ENCODE data around the gene PKP2. TPM values are rescaled to one million over a fixed set of nuclear protein-coding genes. Genes with fewer than 3 reads are reported as not detected.

Gene PKP2
- total and polyA plus RNA-seq, 2 of the 8 experiments (the other 6 are each of a cell fraction or from before 2014, with no cell fraction given), result 9.6 to 44.8 TPM

GRCh38 chr12:32794281-32794680 lies 102.3 kb downstream of the PKP2 start:
- Histone ChIP-seq H4K5ac (ENCODE audit: insufficient read length, low read depth, low read length) (no peak overlapping the region), H3K4ac (replicated peaks; ENCODE audit: insufficient read length, low read depth, low read length) (no peak overlapping the region), H3K79me2 (ENCODE audit: control insufficient read depth in 1 of 2, insufficient read depth in 2 of 2, low read length in 2 of 2) (no peaks in the 10 kb centered on the region), H3K36me3 (ENCODE audit: control insufficient read depth in 2 of 4, insufficient read depth in 4 of 4, low read length in 3 of 4) (peaks cover 0 to 18% (median 4%) of the 10 kb centered on the region in 4 experiments; a peak in 5 of 8 replicates), H3K4me1 (replicated peaks in 1 of 4; ENCODE audit: control insufficient read depth in 3 of 4, insufficient read depth in 4 of 4, low read length in 3 of 4) (no peaks in the 10 kb centered on the region), H3K4me3 (ENCODE audit: extremely low read depth in 1 of 4, insufficient read depth in 2 of 4, low read depth in 3 of 4, low read length in 4 of 4) (no peak overlapping the region), H3K23ac (ENCODE audit: insufficient read length) (no peak overlapping the region), H2BK15ac (ENCODE audit: low read length) (no peak overlapping the region), H3K14ac (ENCODE audit: insufficient read length) (no peak overlapping the region), H3K4me2 (ENCODE audit: insufficient read depth in 1 of 2, low read depth in 2 of 2, low read length in 2 of 2) (no peak overlapping the region), H4K91ac (replicated peaks; ENCODE audit: insufficient read length, low read length) (no peak overlapping the region), H3K27ac (ENCODE audit: low read depth, low read length) (no peak overlapping the region), H2BK12ac (ENCODE audit: low read depth, low read length) (no peak overlapping the region), H4K20me1 (replicated peaks in 1 of 2; ENCODE audit: control insufficient read depth in 1 of 2, insufficient read depth in 2 of 2, low read length in 2 of 2) (no peaks in the 10 kb centered on the region), H3K18ac (ENCODE audit: extremely low read depth, low read length) (no peak overlapping the region), H2BK120ac (replicated peaks; ENCODE audit: low read depth, low read length) (no peak overlapping the region), H4K8ac (ENCODE audit: extremely low read depth, insufficient read depth, low read length) (no peak overlapping the region), H2AFZ (ENCODE audit: low read length) (no peak overlapping the region), H3K27me3 (replicated peaks in 1 of 4; ENCODE audit: control insufficient read depth in 3 of 4, extremely low read depth in 1 of 4, insufficient read depth in 3 of 4, low read length in 3 of 4) (no peaks in the 10 kb centered on the region), H2AK5ac (ENCODE audit: low read depth, low read length) (no peak overlapping the region), H3K23me2 (ENCODE audit: low read depth, low read length) (no peaks in the 10 kb centered on the region), H2BK20ac (ENCODE audit: low read length) (no peak overlapping the region), H2BK5ac (ENCODE audit: low read depth, low read length) (no peak overlapping the region), H3K56ac (replicated peaks; ENCODE audit: insufficient read length, low read depth, low read length) (no peak overlapping the region), H3K9me3 (ENCODE audit: insufficient read depth in 2 of 2, low read depth in 1 of 2, low read length in 1 of 2) (no peaks in the 10 kb centered on the region), H3K79me1 (ENCODE audit: low read depth, low read length) (no peaks in the 10 kb centered on the region), H3K9ac (replicated peaks in 1 of 4; ENCODE audit: extremely low read depth in 1 of 4, low read depth in 3 of 4, low read length in 3 of 4) (no peak overlapping the region)
- POLR2A ChIA-PET (ENCODE audit: partially characterized antibody), result no interaction called here
- DNase-seq (ENCODE audit: low read depth in 1 of 2, low spot score in 2 of 2) (no peak), FAIRE-seq (no peak)
- CTCF ChIA-PET (ENCODE audit: partially characterized antibody), result interaction anchor here (0.5 kb wide), 1 partner anchor 667 kb away, joined by 3 read pairs; no protein-coding TSS in a partner anchor
- WGBS, 2 experiments (ENCODE audit: extremely low coverage in 1 of 2, insufficient coverage in 1 of 2, insufficient read length in 1 of 2, insufficient replicate concordance in 2 of 2, low coverage in 1 of 2, low lambda C conversion rate in 2 of 2, missing lambda C conversion rate in 1 of 2), result 86% methylated on average over 4 of the region's 4 CpGs; no CpG with 5 or more reads in 1 of the 2 experiments
